Measurements from ENCODE around the gene SUPV3L1.
"Not testable (repeated sequence)": the region's sequence is repeated elsewhere in the genome, so short reads cannot be mapped to it uniquely, and the experiment has no call there.

DNA sequence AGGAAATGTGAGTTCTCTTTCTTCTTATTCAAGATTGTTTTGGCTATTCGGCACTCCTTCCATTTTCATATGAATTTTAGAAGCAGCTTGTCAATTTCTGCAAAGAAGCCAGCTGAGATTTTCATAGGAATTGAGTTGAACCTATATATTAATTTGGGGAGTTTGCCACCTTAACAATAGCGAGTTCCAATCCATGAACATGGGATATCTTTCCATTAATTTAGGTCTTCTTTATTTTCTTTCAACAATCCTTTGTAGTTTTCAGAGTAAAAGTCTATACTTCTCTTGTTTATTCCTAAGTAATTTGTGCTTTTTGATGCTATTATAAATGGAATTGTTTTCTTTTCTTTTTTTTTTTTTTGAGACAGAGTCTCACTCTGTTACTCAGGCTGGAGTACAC is 71.4 kb downstream of the SUPV3L1 start:
- TF ChIP-seq, protein P1, sequence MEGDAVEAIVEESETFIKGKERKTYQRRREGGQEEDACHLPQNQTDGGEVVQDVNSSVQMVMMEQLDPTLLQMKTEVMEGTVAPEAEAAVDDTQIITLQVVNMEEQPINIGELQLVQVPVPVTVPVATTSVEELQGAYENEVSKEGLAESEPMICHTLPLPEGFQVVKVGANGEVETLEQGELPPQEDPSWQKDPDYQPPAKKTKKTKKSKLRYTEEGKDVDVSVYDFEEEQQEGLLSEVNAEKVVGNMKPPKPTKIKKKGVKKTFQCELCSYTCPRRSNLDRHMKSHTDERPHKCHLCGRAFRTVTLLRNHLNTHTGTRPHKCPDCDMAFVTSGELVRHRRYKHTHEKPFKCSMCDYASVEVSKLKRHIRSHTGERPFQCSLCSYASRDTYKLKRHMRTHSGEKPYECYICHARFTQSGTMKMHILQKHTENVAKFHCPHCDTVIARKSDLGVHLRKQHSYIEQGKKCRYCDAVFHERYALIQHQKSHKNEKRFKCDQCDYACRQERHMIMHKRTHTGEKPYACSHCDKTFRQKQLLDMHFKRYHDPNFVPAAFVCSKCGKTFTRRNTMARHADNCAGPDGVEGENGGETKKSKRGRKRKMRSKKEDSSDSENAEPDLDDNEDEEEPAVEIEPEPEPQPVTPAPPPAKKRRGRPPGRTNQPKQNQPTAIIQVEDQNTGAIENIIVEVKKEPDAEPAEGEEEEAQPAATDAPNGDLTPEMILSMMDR (IDR thresholded peaks at IDR 0.05) = not testable (repeated sequence)
- TF ChIP-seq POLR2A (IDR thresholded peaks at IDR 0.05) = not testable (repeated sequence)
